Activated T-cell treated with anti-CD3 and anti-CD28 coated beads for 24 hours (primary cell): ENCODE data around the gene MYO3B.

Source experiments
- DNase-seq: peaks from one replicate; pipeline ENCODE4 v3.0.0-alpha.2; 2020; ENCODE audit warnings: low read depth

MYO3B gene, protein sequence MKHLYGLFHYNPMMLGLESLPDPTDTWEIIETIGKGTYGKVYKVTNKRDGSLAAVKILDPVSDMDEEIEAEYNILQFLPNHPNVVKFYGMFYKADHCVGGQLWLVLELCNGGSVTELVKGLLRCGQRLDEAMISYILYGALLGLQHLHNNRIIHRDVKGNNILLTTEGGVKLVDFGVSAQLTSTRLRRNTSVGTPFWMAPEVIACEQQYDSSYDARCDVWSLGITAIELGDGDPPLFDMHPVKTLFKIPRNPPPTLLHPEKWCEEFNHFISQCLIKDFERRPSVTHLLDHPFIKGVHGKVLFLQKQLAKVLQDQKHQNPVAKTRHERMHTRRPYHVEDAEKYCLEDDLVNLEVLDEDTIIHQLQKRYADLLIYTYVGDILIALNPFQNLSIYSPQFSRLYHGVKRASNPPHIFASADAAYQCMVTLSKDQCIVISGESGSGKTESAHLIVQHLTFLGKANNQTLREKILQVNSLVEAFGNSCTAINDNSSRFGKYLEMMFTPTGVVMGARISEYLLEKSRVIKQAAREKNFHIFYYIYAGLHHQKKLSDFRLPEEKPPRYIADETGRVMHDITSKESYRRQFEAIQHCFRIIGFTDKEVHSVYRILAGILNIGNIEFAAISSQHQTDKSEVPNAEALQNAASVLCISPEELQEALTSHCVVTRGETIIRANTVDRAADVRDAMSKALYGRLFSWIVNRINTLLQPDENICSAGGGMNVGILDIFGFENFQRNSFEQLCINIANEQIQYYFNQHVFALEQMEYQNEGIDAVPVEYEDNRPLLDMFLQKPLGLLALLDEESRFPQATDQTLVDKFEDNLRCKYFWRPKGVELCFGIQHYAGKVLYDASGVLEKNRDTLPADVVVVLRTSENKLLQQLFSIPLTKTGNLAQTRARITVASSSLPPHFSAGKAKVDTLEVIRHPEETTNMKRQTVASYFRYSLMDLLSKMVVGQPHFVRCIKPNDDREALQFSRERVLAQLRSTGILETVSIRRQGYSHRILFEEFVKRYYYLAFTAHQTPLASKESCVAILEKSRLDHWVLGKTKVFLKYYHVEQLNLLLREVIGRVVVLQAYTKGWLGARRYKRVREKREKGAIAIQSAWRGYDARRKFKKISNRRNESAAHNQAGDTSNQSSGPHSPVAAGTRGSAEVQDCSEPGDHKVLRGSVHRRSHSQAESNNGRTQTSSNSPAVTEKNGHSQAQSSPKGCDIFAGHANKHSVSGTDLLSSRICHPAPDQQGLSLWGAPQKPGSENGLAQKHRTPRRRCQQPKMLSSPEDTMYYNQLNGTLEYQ (N-terminal part only)

DNA sequence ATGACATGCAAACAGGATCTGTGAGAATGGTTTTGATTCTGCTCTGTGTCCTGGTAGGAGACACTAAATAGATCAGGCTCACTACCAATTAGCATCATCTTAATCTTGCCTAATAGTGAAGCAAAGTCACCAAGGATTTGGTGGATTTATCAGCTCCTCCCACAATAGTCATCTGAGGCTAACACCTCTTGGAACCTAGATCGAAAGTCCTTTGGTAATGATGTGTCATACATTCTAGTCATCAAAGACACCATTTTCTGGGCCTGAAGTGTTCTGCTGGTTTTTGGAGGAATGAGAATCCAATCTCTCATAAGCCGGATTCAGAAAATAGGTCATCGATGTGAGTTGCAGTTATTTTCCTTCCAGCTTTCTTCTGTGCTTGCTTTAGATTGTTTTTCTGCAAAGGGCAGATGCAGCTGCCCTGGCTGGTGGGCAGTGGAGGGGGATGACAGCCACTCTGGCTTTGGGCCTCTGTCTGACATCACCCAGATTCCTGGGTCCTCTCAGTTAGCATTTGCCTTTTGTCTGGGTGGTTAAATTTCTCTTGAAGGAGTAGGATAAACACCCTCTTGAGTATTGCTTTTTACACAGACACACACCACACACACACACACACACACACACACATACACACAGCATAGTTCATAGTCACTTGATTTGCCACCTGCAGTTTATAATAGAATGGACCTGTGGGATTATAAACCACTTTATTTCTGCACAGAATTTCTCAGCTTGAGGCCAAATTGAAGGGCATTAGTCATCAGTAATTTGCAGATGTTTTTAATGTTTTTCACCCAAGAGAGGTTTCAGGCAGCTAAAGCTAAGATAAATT is at the start of gene MYO3B:
TSS of gene MYO3B (plus strand) at position 198 of the 832 bp plus-strand sequence. CDS start at position 339, 141 bp downstream.
- DNase-seq = no peak

DNA sequence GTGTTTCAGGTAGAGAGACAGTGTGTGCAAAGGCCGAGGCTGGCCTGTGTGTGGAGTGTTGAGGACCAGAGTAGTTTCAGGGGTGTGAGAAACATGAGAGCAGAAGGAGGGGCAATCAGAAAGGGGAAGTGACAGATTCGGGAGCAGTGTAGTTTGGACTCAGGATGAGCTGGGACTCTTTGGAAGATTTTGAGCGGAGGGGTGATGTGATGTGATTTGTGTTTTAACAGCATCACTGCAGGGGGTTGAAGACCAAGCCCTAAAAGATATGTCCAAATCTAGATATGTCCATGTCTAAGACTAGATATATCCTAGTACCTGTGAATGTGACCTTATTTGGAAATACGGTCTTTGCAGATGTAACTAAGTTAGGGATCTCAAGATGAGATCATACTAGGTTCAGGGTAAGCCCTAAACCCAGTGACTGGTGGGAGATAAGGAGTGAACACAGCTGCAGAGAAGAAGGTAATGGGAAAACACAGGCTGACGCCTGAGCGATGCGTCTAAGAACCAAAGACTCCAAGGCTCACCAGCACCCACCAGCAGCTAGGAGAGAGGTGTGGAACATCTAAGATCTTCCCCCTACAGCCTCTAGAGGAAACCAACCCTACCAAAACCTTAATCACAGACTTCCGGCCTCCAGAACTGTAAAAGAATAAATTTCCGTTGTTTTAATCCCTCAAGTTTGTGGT is 38.5 kb upstream of the MYO3B start:
- DNase-seq = no peak

DNA sequence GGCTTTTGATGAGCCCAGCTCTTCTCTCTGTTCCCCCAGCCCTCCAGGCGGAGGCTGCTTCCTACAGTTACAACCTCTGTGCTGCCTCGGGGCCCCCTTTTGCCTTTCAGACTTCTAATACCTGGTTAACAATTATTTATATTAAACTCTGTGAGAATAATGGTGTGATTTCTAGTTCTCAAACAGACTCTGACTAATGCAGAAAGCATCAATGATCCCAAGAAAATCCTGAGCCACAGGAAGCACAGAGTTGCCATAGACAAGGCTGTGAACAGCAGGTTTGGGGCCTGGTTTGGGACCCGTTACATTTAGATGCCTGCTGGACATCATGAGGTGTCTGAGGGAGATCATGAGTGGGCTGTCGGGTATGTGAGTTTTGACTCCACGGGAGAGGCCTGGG is 37.4 kb upstream of the MYO3B start:
- DNase-seq = no peak

DNA sequence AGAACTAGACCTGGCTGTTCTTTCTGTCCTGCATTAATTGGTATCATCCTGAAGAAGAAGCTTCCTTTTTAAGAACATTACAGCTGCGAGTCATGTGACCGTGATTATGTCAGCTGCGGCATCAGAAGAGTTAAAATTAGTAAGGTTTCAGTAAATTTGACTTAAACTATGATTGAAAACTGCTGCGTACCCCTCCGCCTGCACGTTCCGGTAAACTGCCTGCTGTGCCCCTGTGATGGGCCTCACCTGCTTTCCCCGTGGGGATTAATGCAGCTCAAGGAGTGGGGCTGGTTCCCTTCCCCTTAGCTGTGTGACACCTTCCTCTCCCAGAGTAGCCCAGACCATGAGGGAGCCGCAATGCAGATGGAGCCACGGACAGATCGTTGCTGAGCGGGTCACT is 36.1 kb upstream of the MYO3B start:
- no peak for DNase-seq

DNA sequence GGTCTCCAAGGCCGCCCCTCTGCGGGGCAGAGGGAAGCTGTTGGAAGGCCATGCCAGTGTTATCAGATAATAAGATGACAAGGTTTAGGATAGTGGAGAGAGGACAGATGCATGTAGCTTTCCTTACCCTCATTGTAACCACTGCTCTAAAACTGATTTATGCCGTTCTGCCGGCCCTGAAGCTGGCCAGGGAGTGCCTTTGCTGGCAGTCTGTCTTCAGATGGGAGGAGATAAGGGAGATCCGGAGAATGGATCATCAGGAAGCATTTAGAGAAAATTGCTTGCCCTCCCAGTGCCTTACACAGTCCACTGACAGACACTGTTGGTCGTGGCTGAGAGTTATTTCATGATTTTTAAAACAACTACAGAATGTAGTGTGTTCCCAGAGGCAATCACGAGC is 35.4 kb upstream of the MYO3B start:
- no peak for DNase-seq

DNA sequence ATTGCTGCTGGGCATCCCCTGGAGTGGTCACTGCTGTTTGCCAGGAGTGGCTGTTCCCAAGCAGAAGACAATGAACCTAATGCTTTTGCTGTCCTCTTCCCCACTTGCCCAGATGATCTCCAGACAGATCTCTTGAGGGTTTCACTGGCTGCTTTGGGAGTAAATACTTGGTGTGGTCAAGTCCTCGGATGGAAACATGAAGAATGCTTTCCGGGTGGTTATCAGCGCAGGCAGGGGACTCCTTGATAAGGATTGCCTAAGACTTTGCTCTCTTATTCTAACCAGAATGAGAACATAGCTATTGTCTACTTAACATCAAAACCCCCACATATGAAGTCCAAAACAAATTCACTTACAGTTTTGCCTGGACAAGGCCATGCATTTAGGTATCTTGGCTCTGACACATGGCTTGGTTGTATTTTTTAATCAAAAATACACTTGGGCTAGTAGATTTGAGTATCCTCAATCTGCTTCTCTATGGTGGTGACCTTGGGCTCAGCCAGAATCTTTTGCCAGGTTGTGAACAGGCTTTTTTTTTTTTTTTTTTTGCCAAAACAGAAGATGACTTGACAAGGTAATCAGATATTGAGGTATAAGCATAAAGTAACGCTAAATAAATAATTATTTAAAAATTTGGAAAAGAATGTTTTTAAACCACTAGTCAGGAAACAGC is 34.8 kb upstream of the MYO3B start:
- no peak for DNase-seq

DNA sequence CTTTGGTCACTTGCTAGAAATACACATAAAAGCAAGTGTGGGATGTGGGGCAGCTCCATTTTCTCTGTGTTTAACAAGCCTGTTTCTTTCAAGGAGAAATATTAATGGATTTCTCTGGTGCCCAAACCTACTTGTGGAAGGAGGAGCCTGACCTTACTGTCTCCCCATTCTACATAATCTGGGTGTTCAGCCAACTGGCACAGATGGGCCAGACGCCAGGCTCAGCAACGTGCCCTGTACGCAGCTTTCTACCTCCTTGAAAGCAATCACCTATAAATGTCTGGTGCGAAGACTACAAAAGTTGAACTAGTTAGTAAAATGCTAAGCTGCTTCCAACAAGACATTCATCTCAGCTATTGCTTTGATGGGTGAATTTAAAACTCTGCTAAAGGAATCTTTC is 33.2 kb upstream of the MYO3B start:
- DNase-seq = no peak

DNA sequence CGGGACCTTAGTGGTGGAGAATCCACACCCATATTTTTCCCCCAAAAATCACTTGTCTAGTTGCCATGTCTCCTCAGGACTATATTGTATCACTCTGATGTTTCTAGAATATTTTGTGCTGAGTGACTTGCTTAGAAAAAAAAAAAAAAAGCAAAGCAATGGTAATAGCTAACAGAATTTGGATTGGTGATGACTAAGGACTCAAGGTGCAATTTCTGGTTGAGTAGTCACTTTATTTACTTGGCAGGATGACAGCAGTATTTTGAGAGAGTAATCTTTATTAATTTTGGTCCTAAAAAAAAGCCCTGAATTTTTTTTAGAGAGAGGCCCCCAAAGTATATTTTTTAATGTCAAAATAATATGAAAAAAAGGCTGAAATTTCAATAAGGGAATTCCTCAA is 32.8 kb upstream of the MYO3B start:
- DNase-seq = no peak

DNA sequence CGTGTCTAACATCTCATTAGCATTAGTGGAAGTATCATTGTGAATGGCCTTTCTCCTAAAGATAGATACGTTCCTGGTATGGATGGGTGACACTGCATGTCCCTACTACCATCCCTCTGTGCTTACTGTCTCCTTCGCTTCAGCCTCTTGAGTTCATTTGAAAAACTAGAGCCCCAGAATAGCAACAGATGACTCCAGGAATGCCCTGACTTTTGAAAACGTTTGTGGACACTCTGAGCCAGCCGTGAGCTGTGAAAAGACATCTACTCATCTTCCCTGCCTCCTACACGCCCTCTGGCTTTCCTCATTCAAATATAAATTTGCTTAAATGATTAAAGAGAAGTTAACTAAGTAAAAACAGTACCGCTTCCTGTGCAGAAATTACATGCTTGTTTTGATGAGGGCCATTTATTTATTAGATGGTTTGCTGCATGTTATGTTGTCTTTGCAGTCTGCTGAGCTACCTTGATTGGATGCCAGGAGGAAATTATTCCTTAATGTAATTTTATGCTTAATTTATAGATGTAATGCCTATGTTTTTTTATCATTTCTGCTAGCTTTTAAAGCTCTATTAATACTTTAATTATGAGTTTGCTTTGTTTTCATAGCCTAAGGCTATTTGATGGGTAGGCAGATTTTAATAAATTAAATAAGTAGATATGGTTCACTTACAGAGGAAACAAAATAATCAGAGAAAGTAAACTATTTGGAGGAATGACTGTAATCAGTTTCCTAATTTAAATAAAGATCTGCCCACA is 32.1 kb upstream of the MYO3B start:
- no peak for DNase-seq

DNA sequence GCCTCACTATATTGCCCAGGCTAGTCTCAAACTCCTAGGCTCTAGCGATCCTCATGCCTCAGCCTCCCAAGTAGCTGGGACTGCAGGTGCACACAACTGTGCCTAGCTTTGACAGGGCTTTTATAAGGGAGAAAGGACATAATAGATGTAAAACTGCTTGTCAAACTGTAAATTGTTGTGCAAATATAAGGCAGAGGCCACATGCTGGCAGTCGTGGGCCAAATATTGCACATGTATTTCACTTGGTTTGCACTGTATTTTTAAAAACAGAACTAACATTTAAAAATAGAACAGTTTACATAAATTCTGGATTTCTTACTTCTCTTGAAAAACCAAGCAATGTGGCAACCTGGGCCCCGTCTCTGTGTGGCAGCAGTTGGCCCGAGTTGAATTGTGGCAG is 31.2 kb upstream of the MYO3B start:
- no peak for DNase-seq

DNA sequence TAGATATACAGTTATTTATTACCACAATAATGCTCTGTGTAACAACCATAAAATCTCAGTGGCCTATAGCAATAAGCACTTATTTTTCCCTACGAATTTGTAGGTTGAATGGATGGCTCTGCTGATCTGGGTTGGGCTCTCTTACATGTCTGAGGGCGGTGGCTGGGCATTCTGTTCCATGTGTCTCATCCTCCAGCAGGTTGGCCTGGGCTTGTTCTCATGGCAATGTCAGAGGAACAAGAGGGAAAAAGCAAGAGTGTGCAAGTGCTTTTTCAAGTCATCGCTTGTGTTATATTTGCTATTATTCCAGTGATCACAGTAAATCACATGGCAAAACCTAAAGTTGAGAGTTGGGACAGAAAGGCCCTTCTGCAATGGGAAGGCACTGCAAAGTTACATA is 30.4 kb upstream of the MYO3B start:
- no peak for DNase-seq

DNA sequence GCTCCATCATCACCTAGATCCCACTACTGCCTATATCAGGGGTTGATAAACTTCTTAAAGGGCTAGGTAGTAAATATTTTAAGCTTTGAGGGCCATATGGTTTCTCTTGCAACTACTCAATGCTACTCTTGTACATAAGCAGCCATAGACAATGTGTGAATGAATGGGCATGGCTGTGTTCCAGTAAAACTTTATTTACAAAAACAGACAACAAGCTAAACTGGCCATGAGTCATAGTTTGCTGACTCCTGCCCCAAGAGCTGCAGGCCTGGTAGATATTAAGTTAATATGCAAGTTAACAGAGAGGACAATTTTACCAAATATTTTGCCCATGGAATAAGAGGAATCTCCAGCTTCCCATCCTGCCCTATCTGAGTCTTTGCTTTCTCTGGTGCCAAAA is 29.8 kb upstream of the MYO3B start:
- no peak for DNase-seq

DNA sequence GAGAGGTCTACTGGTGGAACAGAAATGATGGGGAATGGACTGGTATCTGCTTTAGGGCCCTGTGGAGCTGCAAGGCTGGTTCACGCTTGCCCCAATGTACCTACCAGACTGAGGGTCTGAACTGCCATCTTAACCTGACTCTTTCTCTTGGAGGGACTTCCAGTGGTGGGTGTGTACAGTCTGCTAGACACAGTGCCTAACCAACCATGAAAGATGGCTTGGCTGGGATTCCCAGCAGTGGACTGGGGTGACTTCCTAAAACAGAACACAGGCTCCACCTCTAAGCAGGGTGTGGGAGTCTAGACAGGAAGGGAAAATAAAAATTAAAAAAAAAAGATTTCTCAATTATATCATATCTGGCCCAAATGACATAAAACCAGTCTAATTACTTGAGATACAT is 25.5 kb upstream of the MYO3B start:
- DNase-seq = no peak

DNA sequence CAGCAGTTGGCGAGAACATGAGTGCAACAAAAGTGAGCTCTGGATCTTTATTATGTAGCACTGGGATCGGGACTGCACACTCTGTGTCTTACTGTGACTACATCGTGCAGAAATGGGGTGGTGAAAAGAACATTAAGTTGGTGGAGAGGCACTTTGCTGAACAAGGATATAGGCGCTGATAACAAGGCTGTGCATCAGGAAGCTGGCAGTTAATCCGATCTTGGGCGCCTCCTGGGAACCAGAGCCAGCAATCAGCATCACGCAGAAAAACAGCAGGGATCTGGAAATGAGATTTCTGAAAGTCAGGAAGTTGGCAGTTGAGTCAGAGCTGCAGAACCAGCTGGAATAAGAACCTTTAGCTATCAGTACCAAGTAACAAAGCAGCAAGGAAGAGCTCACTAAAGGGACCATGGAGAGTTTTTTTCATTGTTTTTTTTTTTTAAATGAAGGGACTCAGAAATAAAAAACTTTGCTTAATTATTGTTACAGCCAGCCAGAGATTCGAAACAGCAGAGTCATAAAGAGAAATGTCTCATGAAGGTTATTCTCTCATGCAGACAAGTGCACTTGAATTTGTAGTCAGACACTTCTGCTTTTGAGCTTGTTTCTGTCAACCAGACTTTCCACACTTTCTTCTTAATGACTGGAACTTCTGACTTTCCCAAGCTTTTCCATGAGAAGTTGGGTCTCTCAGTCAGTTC is 22.8 kb upstream of the MYO3B start:
- no peak for DNase-seq

DNA sequence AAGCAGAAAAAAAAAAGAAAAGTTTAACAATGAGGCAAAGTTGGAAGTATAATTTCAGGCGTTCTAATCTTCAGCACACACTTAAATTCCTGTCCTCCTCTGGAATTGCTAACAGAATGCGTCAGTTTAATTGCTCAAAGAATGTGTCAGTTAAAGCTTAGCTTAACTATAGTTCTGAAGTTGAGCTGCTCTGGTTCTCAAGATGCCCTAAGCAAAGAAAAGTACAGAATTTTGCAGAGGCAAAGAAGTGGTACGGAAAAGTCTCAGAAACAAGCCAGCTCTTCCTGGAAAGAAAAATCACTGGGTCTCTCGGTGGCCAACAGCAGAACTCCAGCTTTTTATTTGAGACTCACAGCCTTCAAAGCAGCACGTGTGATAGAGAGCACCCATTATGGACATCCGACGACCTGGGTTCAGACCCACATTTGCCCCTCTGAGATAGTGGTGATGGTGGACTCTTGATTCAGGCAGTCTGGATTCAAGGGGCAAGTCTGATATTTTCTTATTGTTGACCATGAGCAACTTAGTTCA is 22.2 kb upstream of the MYO3B start:
- DNase-seq = no peak

DNA sequence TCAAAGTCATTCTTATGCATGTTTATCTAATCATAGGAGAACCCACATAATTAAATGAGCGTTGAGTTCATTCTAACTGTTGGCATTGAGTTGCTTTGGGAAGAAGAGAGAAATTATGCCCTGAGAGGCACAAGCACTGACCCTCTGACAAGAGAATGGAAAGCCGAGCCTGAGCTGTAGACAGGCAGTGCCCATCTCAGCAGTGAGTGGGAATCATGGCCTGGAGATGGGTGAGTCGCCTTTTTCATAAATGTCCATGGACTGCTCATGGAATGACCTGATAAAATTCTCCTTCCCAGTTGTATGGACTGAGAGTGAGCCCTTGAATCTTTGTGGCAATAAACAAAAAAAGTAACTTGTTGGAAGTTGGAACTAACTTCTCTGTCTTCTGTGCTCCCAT is 21.4 kb upstream of the MYO3B start:
- DNase-seq = no peak

DNA sequence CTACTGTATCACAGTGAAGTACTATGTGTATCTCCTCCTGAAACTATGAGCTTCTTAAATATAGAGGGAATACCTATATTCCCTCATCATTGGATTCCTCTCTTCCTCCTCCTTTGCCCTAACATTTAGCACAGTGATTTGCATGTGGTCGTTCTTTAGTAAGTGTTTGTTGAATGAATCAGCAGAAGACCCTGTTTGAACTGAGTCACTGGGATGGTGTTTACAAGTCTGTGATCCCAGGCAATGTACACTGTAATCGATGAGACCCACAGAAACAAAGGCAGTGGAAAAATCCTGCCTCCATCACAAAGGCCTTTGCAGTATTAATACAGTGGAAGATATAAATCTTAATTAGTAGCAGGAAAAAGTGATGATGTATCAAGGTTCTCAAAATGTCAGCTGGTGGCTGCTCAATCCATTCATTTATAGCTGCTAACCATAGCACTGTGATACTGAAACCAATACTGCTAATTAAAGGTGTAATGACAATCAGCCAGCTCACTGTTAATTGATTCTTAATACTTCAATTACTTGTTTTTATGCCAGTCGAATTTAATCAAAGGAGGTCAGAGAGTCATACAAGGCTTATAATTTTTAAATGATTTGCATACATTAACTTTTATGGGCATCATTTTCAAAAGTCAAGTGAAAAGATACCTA is 20.8 kb upstream of the MYO3B start:
- no peak for DNase-seq

DNA sequence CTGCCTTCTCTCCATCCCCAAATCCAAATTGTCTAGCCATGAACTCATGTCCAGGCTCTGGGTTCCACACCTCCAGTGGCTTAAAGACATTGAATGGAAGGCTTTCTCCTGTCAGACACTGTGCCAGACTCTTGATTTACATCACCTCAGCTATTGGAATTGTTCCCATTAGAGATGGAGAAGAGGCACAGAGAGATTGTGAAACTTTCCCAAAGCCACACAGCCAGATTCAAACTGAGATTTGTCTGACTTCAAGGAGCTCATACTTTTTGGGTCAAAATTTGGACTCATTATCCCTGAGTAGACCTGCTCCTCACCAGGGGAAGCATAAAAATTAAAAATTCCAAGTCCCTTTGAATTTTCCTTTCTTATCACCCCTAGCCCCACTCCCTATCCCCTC is 18.9 kb upstream of the MYO3B start:
- DNase-seq = no peak
